A549 (cell line): Measurements from ENCODE around the gene OR4S2. TPM values are rescaled to one million over a fixed set of nuclear protein-coding genes. Genes with fewer than 3 reads are reported as not detected.

Experiments used
- ATAC-seq, 2 experiments: fragments of 200-7000 bp in 1 of 2; fragments of >200 bp in 1 of 2; cut with Nextera tagmentation in 1 of 2; cut with Tn5 transposase in 1 of 2; 3 replicates each; pipeline versions ENCODE4 v1.8.0 to v1.9.1; 2018 to 2020; ENCODE audit warnings: mild to moderate bottlenecking in 1 of 2, moderate library complexity in 1 of 2
- CTCF ChIA-PET: fragments of 300-600 bp; sonication (Branson Sonifier 250); formaldehyde crosslinking; extraction: SDS; loops from one replicate; lab custom pipeline; 2021; ENCODE audit warnings: antibody characterized with exemption, inconsistent platforms; lab: Yijun Ruan, JAX
- POLR2A ChIA-PET: fragments of 350-600 bp; formaldehyde crosslinking; extraction: SDS; loops from one replicate; lab custom pipeline; 2021; ENCODE audit warnings: antibody characterized with exemption, inconsistent platforms; lab: Yijun Ruan, JAX
- DNase-seq, 2 experiments: peaks; one replicate each; pipeline versions ENCODE4 v3.0.0 to v3.0.0-alpha.2; 2011 to 2016; ENCODE audit warnings: low read depth in 1 of 2, low spot score in 1 of 2
- FAIRE-seq: peaks from 2 replicates; lab custom pipeline; 2011; peaks lifted over from hg19 to GRCh38; lab: Jason Lieb, UNC
- H3K27ac ChIP-seq, 2 experiments: fragments of >200 bp; sonication (Bioruptor Twin); formaldehyde crosslinking; 3 replicates each; pipeline ENCODE4 v1.5.1; 2016 to 2017
- H3K4me1 ChIP-seq: fragments of >200 bp; sonication (Bioruptor Twin); formaldehyde crosslinking; 3 replicates; pipeline ENCODE4 v1.6.1; 2016
- H3K4me2 ChIP-seq: fragments of >200 bp; sonication (Bioruptor Twin); formaldehyde crosslinking; 3 replicates; pipeline ENCODE4 v1.6.1; 2016
- H3K4me3 ChIP-seq: fragments of >200 bp; sonication (Bioruptor Twin); formaldehyde crosslinking; 3 replicates; pipeline ENCODE4 v1.5.1; 2016
- H3K9me3 ChIP-seq: fragments of >200 bp; sonication (Bioruptor Twin); formaldehyde crosslinking; 3 replicates; pipeline ENCODE4 v1.6.1; 2016
- BCL3 ChIP-seq: fragments of >200 bp; sonication (Bioruptor Twin); formaldehyde crosslinking; IDR thresholded peaks from 3 replicates; pipeline ENCODE4 v1.6.1; 2016
- CHD2 ChIP-seq: fragments of 150-350 bp; IDR thresholded peaks from 2 replicates; pipeline ENCODE4 v1.6.1; 2014; ENCODE audit warnings: low read length; ENCODE audit not compliant: partially characterized antibody
- CHD4 ChIP-seq: fragments of 200-600 bp; sonication (generic); IDR thresholded peaks from 2 replicates; pipeline ENCODE4 v1.6.1; 2016; ENCODE audit warnings: antibody characterized with exemption, mild to moderate bottlenecking, borderline replicate concordance
- E2F6 ChIP-seq: IDR thresholded peaks from 2 replicates; pipeline ENCODE4 v1.6.1; 2012; ENCODE audit warnings: low read depth, borderline replicate concordance
- EHF ChIP-seq: fragments of 250-450 bp; sonication (Bioruptor Pico); IDR thresholded peaks from 2 replicates; pipeline ENCODE4 v1.5.0; 2020; ENCODE audit warnings: mild to moderate bottlenecking
- EHMT2 ChIP-seq: fragments of 200-600 bp; sonication (generic); IDR thresholded peaks from 2 replicates; pipeline ENCODE4 v1.6.1; 2016; ENCODE audit warnings: antibody characterized with exemption, low read depth, mild to moderate bottlenecking, moderate library complexity
- FOSL2 ChIP-seq, 2 experiments: fragments of 450-650 bp in 1 of 2; fragments of >200 bp in 1 of 2; sonication (Bioruptor Twin) in 1 of 2; formaldehyde crosslinking; IDR thresholded peaks; 2 replicates each; pipeline versions ENCODE4 v1.5.0 to v1.6.1; 2016 to 2020; ENCODE audit warnings: mild to moderate bottlenecking in 1 of 2, moderate library complexity in 1 of 2
- HES2 ChIP-seq: fragments of >200 bp; sonication (Bioruptor Twin); formaldehyde crosslinking; IDR thresholded peaks from 2 replicates; pipeline ENCODE4 v1.6.1; 2016
- HMGXB4 ChIP-seq: fragments of 250-450 bp; sonication (Bioruptor Pico); IDR thresholded peaks from 2 replicates; pipeline ENCODE4 v1.5.0; 2021; ENCODE audit warnings: mild to moderate bottlenecking, moderate library complexity, borderline replicate concordance
- HOXB13 ChIP-seq: fragments of 250-450 bp; sonication (Bioruptor Pico); IDR thresholded peaks from 2 replicates; pipeline ENCODE4 v1.5.0; 2020; ENCODE audit warnings: low read depth, mild to moderate bottlenecking, moderate library complexity
- JUN ChIP-seq, 2 experiments: fragments of >200 bp; sonication (Bioruptor Twin); formaldehyde crosslinking; IDR thresholded peaks; 2 replicates in 1 of 2; 3 replicates in 1 of 2; pipeline ENCODE4 v1.6.1; 2016 to 2017
- KDM1A ChIP-seq: fragments of 200-600 bp; sonication (generic); IDR thresholded peaks from 2 replicates; pipeline ENCODE4 v1.6.1; 2016; ENCODE audit warnings: low read depth, mild to moderate bottlenecking
- MAZ ChIP-seq: fragments of 150-350 bp; IDR thresholded peaks from 2 replicates; pipeline ENCODE4 v1.6.1; 2014; ENCODE audit warnings: antibody characterized with exemption, low read depth, low read length, borderline replicate concordance
- NR3C1 ChIP-seq: fragments of >200 bp; sonication (Bioruptor Twin); formaldehyde crosslinking; IDR thresholded peaks from 3 replicates; pipeline ENCODE4 v1.6.1; 2017
- RFX5 ChIP-seq: fragments of 450-650 bp; IDR thresholded peaks from 2 replicates; pipeline ENCODE4 v1.7.1; 2014; ENCODE audit warnings: antibody characterized with exemption, mild to moderate bottlenecking, moderate library complexity
- TP53 ChIP-seq: fragments of 250-450 bp; sonication (Bioruptor Pico); IDR thresholded peaks from 2 replicates; pipeline ENCODE4 v1.5.0; 2021; ENCODE audit warnings: mild to moderate bottlenecking, moderate library complexity
- ZFP36 ChIP-seq: fragments of 450-650 bp; IDR thresholded peaks from 2 replicates; pipeline ENCODE4 v1.6.1; 2014; ENCODE audit warnings: borderline replicate concordance; ENCODE audit not compliant: partially characterized antibody
- ZSCAN20 ChIP-seq: fragments of 250-450 bp; sonication (Bioruptor Pico); IDR thresholded peaks from 2 replicates; pipeline ENCODE4 v1.8.0; 2022; ENCODE audit warnings: mild to moderate bottlenecking, moderate library complexity
- WGBS: methylation state at CpG from one replicate; pipeline ENCODE4 v1.1.6; 2017; ENCODE audit errors: missing lambda C conversion rate; 5-methylcytosine and 5-hydroxymethylcytosine counted together
- polyA plus RNA-seq, 4 experiments: library from polyadenylated mRNA; depleted of rRNA in 3 of 4; stranded (reverse); fragments of >200 nt; fragmentation: RNase III in 1 of 4; extraction: RNeasy Plus Mini Kit Qiagen cat#74134 plus additional on column Dnase treatment in 1 of 4; gene quantifications; 2 replicates in 3 of 4; 3 replicates in 1 of 4; pipeline ENCODE4 v1.2.3, GENCODE V29; 2011 to 2017

OR4S2 gene
- polyA plus RNA-seq, 2 of the 4 experiments (the other 2 are of a cell fraction), result not detected

GRCh38 chr11:55655096-55655495 is 7.0 kb downstream of the OR4S2 start:
- no peak for TF ChIP-seq KDM1A
- TF ChIP-seq HES2, result no peak
- no peak for FAIRE-seq
- no peak for ATAC-seq
- ChIA-PET CTCF (no interaction called here), POLR2A (no interaction called here)
- no peak overlapping the region for H3K27ac ChIP-seq
- no peak for DNase-seq
- no peaks in the 10 kb centered on the region for H3K9me3 ChIP-seq
- H3K4me3 ChIP-seq, result no peak overlapping the region
- H3K4me1 ChIP-seq, result no peaks in the 10 kb centered on the region
- no peak overlapping the region for H3K4me2 ChIP-seq

GRCh38 chr11:55658031-55658573 is 10.0 kb downstream of the OR4S2 start:
- Histone ChIP-seq H3K9me3 (0 out of 3 replicates have a peak, but pooled peaks cover 4% of the 10 kb centered on the region), H3K4me3 (no peak overlapping the region), H3K27ac (no peak overlapping the region), H3K4me2 (no peak overlapping the region), H3K4me1 (no peaks in the 10 kb centered on the region)
- FAIRE-seq, result no peak
- 17% methylated on average over 2 of the region's 2 CpGs for WGBS
- CTCF ChIA-PET, result no interaction called here
- TF ChIP-seq CHD4, result no peak
- TF ChIP-seq HMGXB4 (CRISPR knock-in tag), result no peak
- no peak for DNase-seq
- POLR2A ChIA-PET, result no interaction called here
- no peak for ATAC-seq

GRCh38 chr11:55658608-55659007 is 10.5 kb downstream of the OR4S2 start:
- no peak overlapping the region for H3K4me2 ChIP-seq
- TF ChIP-seq FOSL2 (IDR thresholded peaks at IDR 0.05) (no peak), FOSL2 (CRISPR knock-in tag; IDR thresholded peaks at IDR 0.05) (no peak), MAZ (no peak), ZFP36 (no peak), RFX5 (no peak), NR3C1 (no peak), EHMT2 (no peak), TP53 (no peak), JUN (IDR thresholded peaks at IDR 0.05) (no peak), ZSCAN20 (CRISPR knock-in tag) (no peak), EHF (CRISPR knock-in tag) (no peak), E2F6 (no peak), CHD2 (no peak), HOXB13 (CRISPR knock-in tag) (no peak), BCL3 (no peak)
- TF ChIP-seq, all 56 proteins: peak for 0
- no peaks in the 10 kb centered on the region for H3K4me1 ChIP-seq
- FAIRE-seq, result no peak
- DNase-seq, result no peak
- 0% methylated on average over 1 of the region's 1 CpG for WGBS
- H3K4me3 ChIP-seq, result no peak overlapping the region
- 0 out of 3 replicates have a peak, but pooled peaks cover 4% of the 10 kb centered on the region for H3K9me3 ChIP-seq
- no peak for ATAC-seq
- CTCF ChIA-PET, result no interaction called here
- POLR2A ChIA-PET, result no interaction called here
- no peak overlapping the region for H3K27ac ChIP-seq
